HG02571 (cell line): ENCODE results near the gene MTCL1.
A peak's percentile ranks its signal among the peaks of the same experiment; 100 is the strongest.

Source experiments
- ATAC-seq: cut with Tn5 transposase; IDR thresholded peaks from one replicate; pipeline ENCODE4 v1.9.1; 2021; ENCODE audit warnings: mild to moderate bottlenecking, moderate library complexity; ENCODE audit not compliant: unreplicated experiment

The MTCL1 gene

GRCh38 chr18:8705238-8705960, at the start of gene MTCL1:
TSS of gene MTCL1 (plus strand) at chr18:8705556. CDS start at chr18:8705661, 105 bp downstream.
- ATAC-seq = peak; percentile 31

- ATAC-seq = no peak
Measured at GRCh38 chr18:8656232-8656631, 49.1 kb upstream of the MTCL1 start.

GRCh38 chr18:8657050-8657820, 48.1 kb upstream of the MTCL1 start:
- no peak for ATAC-seq

GRCh38 chr18:8657873-8658470, 47.4 kb upstream of the MTCL1 start:
- no peak for ATAC-seq

GRCh38 chr18:8658858-8659485, 46.4 kb upstream of the MTCL1 start:
- no peak for ATAC-seq

- ATAC-seq = no peak
Measured at GRCh38 chr18:8659609-8660242, 45.6 kb upstream of the MTCL1 start.

- ATAC-seq = no peak
Measured at GRCh38 chr18:8660316-8660715, 45.0 kb upstream of the MTCL1 start.

- no peak for ATAC-seq
Measured at GRCh38 chr18:8661754-8662559, 43.4 kb upstream of the MTCL1 start.

- no peak for ATAC-seq
Measured at GRCh38 chr18:8662560-8663255, 42.6 kb upstream of the MTCL1 start.

GRCh38 chr18:8667846-8668245, 37.5 kb upstream of the MTCL1 start:
- ATAC-seq = no peak

- no peak for ATAC-seq
Measured at GRCh38 chr18:8668381-8668780, 37.0 kb upstream of the MTCL1 start.

GRCh38 chr18:8669571-8669970, 35.8 kb upstream of the MTCL1 start:
- no peak for ATAC-seq

- ATAC-seq = peak; percentile 90
Measured at GRCh38 chr18:8673256-8674209, 31.8 kb upstream of the MTCL1 start.

- no peak for ATAC-seq
Measured at GRCh38 chr18:8675057-8675456, 30.3 kb upstream of the MTCL1 start.

GRCh38 chr18:8681196-8681595, 24.2 kb upstream of the MTCL1 start:
- ATAC-seq = no peak

- ATAC-seq = no peak
Measured at GRCh38 chr18:8684577-8684976, 20.8 kb upstream of the MTCL1 start.

- ATAC-seq = no peak
Measured at GRCh38 chr18:8685141-8685913, 20.0 kb upstream of the MTCL1 start.

- no peak for ATAC-seq
Measured at GRCh38 chr18:8685914-8686216, 19.5 kb upstream of the MTCL1 start.
